ENCODE data around the gene CPN1.

- TF ChIP-seq EP300 (IDR thresholded peaks at IDR 0.05; ENCODE audit: borderline replicate concordance), result no peak
- TF ChIP-seq ZBTB7A (IDR thresholded peaks at IDR 0.05; ENCODE audit: low read depth), result no peak
- no peak for TF ChIP-seq FOXM1 (IDR thresholded peaks at IDR 0.05; ENCODE audit: borderline replicate concordance, low read depth)
- TF ChIP-seq TCF12 (IDR thresholded peaks at IDR 0.05; ENCODE audit: low read depth), result no peak
- no peak for TF ChIP-seq RAD21 (IDR thresholded peaks at IDR 0.05; ENCODE audit: low read depth)
- no peak for TF ChIP-seq EGR1 (IDR thresholded peaks at IDR 0.05)
- no peak for TF ChIP-seq CEBPB (IDR thresholded peaks at IDR 0.05)
- no peak for TF ChIP-seq CREB1 (IDR thresholded peaks at IDR 0.05; ENCODE audit: low read depth)
- no peak for TF ChIP-seq TAF1 (IDR thresholded peaks at IDR 0.05; ENCODE audit: low read depth)
- no peak for TF ChIP-seq REST (IDR thresholded peaks at IDR 0.05; ENCODE audit: low read depth)
- TF ChIP-seq, protein P1, sequence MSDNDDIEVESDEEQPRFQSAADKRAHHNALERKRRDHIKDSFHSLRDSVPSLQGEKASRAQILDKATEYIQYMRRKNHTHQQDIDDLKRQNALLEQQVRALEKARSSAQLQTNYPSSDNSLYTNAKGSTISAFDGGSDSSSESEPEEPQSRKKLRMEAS (IDR thresholded peaks at IDR 0.05), result no peak
- TF ChIP-seq NFIC (IDR thresholded peaks at IDR 0.05), result no peak
- TF ChIP-seq YY1 (IDR thresholded peaks at IDR 0.05; ENCODE audit: low read depth), result no peak
Observed at GRCh38 chr10:100008708-100009282, 72.9 kb downstream of the CPN1 start.

Data from Ishikawa (cell line).